GM19438 (cell line): ENCODE measurements around the gene ZNF141.
"Not testable (repeated sequence)": the region's sequence is repeated elsewhere in the genome, so short reads cannot be mapped to it uniquely, and the experiment has no call there.

Experiments used
- ATAC-seq: cut with Tn5 transposase; IDR thresholded peaks from one replicate; pipeline ENCODE4 v1.9.1; 2021; ENCODE audit warnings: low read depth; ENCODE audit not compliant: unreplicated experiment

ZNF141 gene

GRCh38 chr4:384311-385010 is 46.8 kb downstream of the ZNF141 start:
- no peak for ATAC-seq

GRCh38 chr4:385934-386707 is 48.5 kb downstream of the ZNF141 start:
- no peak for ATAC-seq

GRCh38 chr4:386708-387105 is 49.1 kb downstream of the ZNF141 start:
- no peak for ATAC-seq

GRCh38 chr4:404006-404405 is 66.4 kb downstream of the ZNF141 start:
- ATAC-seq, result no peak

GRCh38 chr4:408321-408720 is 70.7 kb downstream of the ZNF141 start:
- not testable (repeated sequence) for ATAC-seq

GRCh38 chr4:422587-422986 is 85.0 kb downstream of the ZNF141 start:
- no peak for ATAC-seq
